PC-3 (cell line): ENCODE measurements around the gene POU2AF2. TPM values are rescaled to one million over a fixed set of nuclear protein-coding genes. Genes with fewer than 3 reads are reported as not detected.
"Not testable (repeated sequence)": the region's sequence is repeated elsewhere in the genome, so short reads cannot be mapped to it uniquely, and the experiment has no call there.

Experiments used
- ATAC-seq: fragments of 200-7000 bp; cut with Tn5 transposase; 2 replicates; pipeline ENCODE4 v1.9.1; 2020; ENCODE audit warnings: mild to moderate bottlenecking, moderate library complexity
- BruUV-seq: library from RNA; stranded (reverse); fragments of 400-500 nt; replicated peaks from 2 replicates; lab custom pipeline; 2021; lab: Mats Ljungman, UMichigan
- CTCF ChIA-PET: fragments of 300-600 bp; sonication (Branson Sonifier 250); formaldehyde crosslinking; loops from one replicate; lab custom pipeline; 2022; ENCODE audit warnings: antibody characterized with exemption; lab: Charles Lee
- POLR2A ChIA-PET: fragments of 300-600 bp; sonication (Branson Sonifier 250); formaldehyde crosslinking; loops from one replicate; lab custom pipeline; 2022; ENCODE audit warnings: antibody characterized with exemption; ENCODE audit not compliant: unreplicated experiment; lab: Charles Lee
- DNase-seq: peaks from one replicate; pipeline ENCODE4 v3.0.0-alpha.2; 2015
- H2AFZ ChIP-seq: fragments of 300-600 bp; sonication (generic); 2 replicates; pipeline ENCODE4 v1.6.0; 2016; ENCODE audit warnings: antibody characterized with exemption, low read length
- H3F3A ChIP-seq: fragments of 300-600 bp; sonication (generic); one replicate; pipeline ENCODE4 v1.6.0; 2017; ENCODE audit warnings: antibody characterized with exemption, low read length, control low read depth, mild to moderate bottlenecking; ENCODE audit not compliant: unreplicated experiment
- H3K27ac ChIP-seq: fragments of 300-600 bp; sonication (generic); 2 replicates; pipeline ENCODE4 v1.5.1; 2016; ENCODE audit warnings: mild to moderate bottlenecking, low read length
- H3K27me3 ChIP-seq: fragments of 300-600 bp; sonication (generic); 2 replicates; pipeline ENCODE4 v1.6.1; 2016; ENCODE audit warnings: low read length, mixed read lengths
- H3K36me3 ChIP-seq: fragments of 300-600 bp; sonication (generic); 2 replicates; pipeline ENCODE4 v1.6.1; 2016; ENCODE audit warnings: low read depth, mixed run types, low read length, mixed read lengths
- H3K4me1 ChIP-seq: fragments of 300-600 bp; sonication (generic); 2 replicates; pipeline ENCODE4 v1.5.1; 2016; ENCODE audit warnings: low read length; ENCODE audit not compliant: insufficient read depth
- H3K4me2 ChIP-seq: fragments of 300-600 bp; sonication (generic); 2 replicates; pipeline ENCODE4 v1.6.0; 2016; ENCODE audit warnings: low read length
- H3K4me3 ChIP-seq: fragments of 300-600 bp; sonication (generic); 2 replicates; pipeline ENCODE4 v1.5.1; 2016; ENCODE audit warnings: mild to moderate bottlenecking, low read length, mixed read lengths
- H3K79me2 ChIP-seq: fragments of 300-600 bp; sonication (generic); 2 replicates; pipeline ENCODE4 v1.6.1; 2017; ENCODE audit warnings: low read length, mixed read lengths
- H3K9ac ChIP-seq: fragments of 300-600 bp; sonication (generic); 2 replicates; pipeline ENCODE4 v1.6.0; 2016; ENCODE audit warnings: mild to moderate bottlenecking, low read length
- H3K9me2 ChIP-seq: fragments of 300-600 bp; sonication (generic); replicated peaks from 2 replicates; pipeline ENCODE4 v1.6.1; 2016; ENCODE audit warnings: mixed run types, low read length, mixed read lengths
- H3K9me3 ChIP-seq: fragments of 300-600 bp; sonication (generic); 2 replicates; pipeline ENCODE4 v1.6.1; 2016; ENCODE audit warnings: low read length, mixed read lengths
- H4K20me1 ChIP-seq: fragments of 300-600 bp; sonication (generic); 2 replicates; pipeline ENCODE4 v1.6.1; 2016; ENCODE audit warnings: low read length, mixed read lengths
- EZH2 ChIP-seq: fragments of 300-600 bp; sonication (generic); IDR thresholded peaks from one replicate; pipeline ENCODE4 v1.6.1; 2017; ENCODE audit warnings: antibody characterized with exemption, mild to moderate bottlenecking, low read length; ENCODE audit not compliant: unreplicated experiment
- EZH2phosphoT487 ChIP-seq: fragments of 300-600 bp; sonication (generic); IDR thresholded peaks from 2 replicates; pipeline ENCODE4 v1.6.1; 2018; ENCODE audit warnings: mild to moderate bottlenecking, antibody characterized with exemption, low read length, borderline replicate concordance
- intact Hi-C: fragments of 100-400 bp; cut with micrococcal nuclease; formaldehyde crosslinking; loops from 2 replicates; pipeline ENCODE4 v1.9.0; 2023
- total RNA-seq: library from RNA; depleted of rRNA; stranded (reverse); fragments of >200 nt; gene quantifications from 2 replicates; pipeline ENCODE4 v1.2.3, GENCODE V29; 2014
- TF ChIP-seq, protein P1 (sequence below): fragments of 300-600 bp; sonication (generic); conservative IDR thresholded peaks from 2 replicates; pipeline ENCODE4 v1.5.1; 2017; ENCODE audit warnings: antibody characterized with exemption, low read depth, mild to moderate bottlenecking, low read length

Gene POU2AF2
- total RNA-seq, 1 experiment from 2014 or later, result not detected

- no peaks in the 10 kb centered on the region for H3K9me3 ChIP-seq
- H3K4me1 ChIP-seq, result no peaks in the 10 kb centered on the region
- H3K9ac ChIP-seq, result no peak overlapping the region
- H3K27me3 ChIP-seq, result peaks cover 78% of the 10 kb centered on the region
- CTCF ChIA-PET, result no interaction called here
- intact Hi-C loops, result no loop called here
- H3K9me2 ChIP-seq, result no peaks in the 10 kb centered on the region
- H2AFZ ChIP-seq, result no peak overlapping the region
- no peak overlapping the region for H3K4me3 ChIP-seq
- no peaks in the 10 kb centered on the region for H3F3A ChIP-seq
- ATAC-seq (no peak), DNase-seq (no peak)
- no peak for TF ChIP-seq EZH2
- TF ChIP-seq, protein P1, sequence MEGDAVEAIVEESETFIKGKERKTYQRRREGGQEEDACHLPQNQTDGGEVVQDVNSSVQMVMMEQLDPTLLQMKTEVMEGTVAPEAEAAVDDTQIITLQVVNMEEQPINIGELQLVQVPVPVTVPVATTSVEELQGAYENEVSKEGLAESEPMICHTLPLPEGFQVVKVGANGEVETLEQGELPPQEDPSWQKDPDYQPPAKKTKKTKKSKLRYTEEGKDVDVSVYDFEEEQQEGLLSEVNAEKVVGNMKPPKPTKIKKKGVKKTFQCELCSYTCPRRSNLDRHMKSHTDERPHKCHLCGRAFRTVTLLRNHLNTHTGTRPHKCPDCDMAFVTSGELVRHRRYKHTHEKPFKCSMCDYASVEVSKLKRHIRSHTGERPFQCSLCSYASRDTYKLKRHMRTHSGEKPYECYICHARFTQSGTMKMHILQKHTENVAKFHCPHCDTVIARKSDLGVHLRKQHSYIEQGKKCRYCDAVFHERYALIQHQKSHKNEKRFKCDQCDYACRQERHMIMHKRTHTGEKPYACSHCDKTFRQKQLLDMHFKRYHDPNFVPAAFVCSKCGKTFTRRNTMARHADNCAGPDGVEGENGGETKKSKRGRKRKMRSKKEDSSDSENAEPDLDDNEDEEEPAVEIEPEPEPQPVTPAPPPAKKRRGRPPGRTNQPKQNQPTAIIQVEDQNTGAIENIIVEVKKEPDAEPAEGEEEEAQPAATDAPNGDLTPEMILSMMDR, result no peak
- TF ChIP-seq EZH2phosphoT487, result no peak
- H4K20me1 ChIP-seq, result no peaks in the 10 kb centered on the region
- H3K27ac ChIP-seq, result no peak overlapping the region
- no peaks in the 10 kb centered on the region for H3K36me3 ChIP-seq
- no peak overlapping the region for H3K4me2 ChIP-seq
- no peaks in the 10 kb centered on the region for H3K79me2 ChIP-seq
- no TSS peak for BruUV-seq
- POLR2A ChIA-PET, result no interaction called here
Measured at GRCh38 chr11:111264646-111265045, 19.1 kb downstream of the POU2AF2 start.

DNA sequence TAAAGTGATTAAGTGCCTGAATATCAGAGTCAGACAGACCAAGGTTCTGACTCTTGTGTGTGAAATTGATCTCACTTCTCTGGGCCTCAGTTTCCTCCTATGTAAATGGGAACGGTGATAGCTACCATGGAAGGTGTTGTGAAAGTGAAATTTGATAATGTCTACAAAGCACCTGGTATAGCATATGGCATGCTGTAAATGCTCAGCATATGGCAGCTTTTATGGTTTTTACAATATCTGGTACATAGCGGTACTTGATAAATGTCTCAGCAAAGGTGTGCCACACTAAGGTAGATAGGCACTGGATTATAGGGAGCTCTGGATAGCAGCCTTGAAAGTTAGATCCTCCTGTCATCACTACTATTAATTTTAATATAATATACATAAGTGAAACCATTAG is 19.9 kb downstream of the POU2AF2 start:
- H3K27me3 ChIP-seq, result peaks cover 78% of the 10 kb centered on the region
- intact Hi-C loops, result no loop called here
- no peak overlapping the region for H3K27ac ChIP-seq
- POLR2A ChIA-PET, result no interaction called here
- TF ChIP-seq, protein P1, result no peak
- TF ChIP-seq EZH2phosphoT487 (no peak), EZH2 (no peak)
- H3K36me3 ChIP-seq, result no peaks in the 10 kb centered on the region
- H3K79me2 ChIP-seq, result no peaks in the 10 kb centered on the region
- no peak for DNase-seq
- no peaks in the 10 kb centered on the region for H3K9me2 ChIP-seq
- CTCF ChIA-PET, result no interaction called here
- no peak overlapping the region for H3K4me2 ChIP-seq
- H3K9me3 ChIP-seq, result no peaks in the 10 kb centered on the region
- no peak for ATAC-seq
- no TSS peak for BruUV-seq
- H3K4me1 ChIP-seq, result no peaks in the 10 kb centered on the region
- H3K9ac ChIP-seq, result no peak overlapping the region
- no peak overlapping the region for H3K4me3 ChIP-seq
- H4K20me1 ChIP-seq, result no peaks in the 10 kb centered on the region
- H2AFZ ChIP-seq, result no peak overlapping the region
- no peaks in the 10 kb centered on the region for H3F3A ChIP-seq

- CTCF ChIA-PET, POLR2A ChIA-PET, H3K4me1 ChIP-seq: not testable (repeated sequence)
Measured at GRCh38 chr11:111268303-111268702, 22.8 kb downstream of the POU2AF2 start.

More at GRCh38 chr11:111268303-111268702, 22.8 kb downstream of the POU2AF2 start:
- H3K79me2 ChIP-seq, H3K9ac ChIP-seq, H4K20me1 ChIP-seq, H3K9me2 ChIP-seq, intact Hi-C loops, DNase-seq, H3K27ac ChIP-seq, H3K36me3 ChIP-seq, H3F3A ChIP-seq, H3K4me3 ChIP-seq, ATAC-seq, H3K4me2 ChIP-seq, BruUV-seq, H2AFZ ChIP-seq, H3K9me3 ChIP-seq: not testable (repeated sequence)
- peaks cover 76% of the 10 kb centered on the region for H3K27me3 ChIP-seq
